ENCODE measurements around the gene MAP3K8.

MAP3K8 gene

DNA sequence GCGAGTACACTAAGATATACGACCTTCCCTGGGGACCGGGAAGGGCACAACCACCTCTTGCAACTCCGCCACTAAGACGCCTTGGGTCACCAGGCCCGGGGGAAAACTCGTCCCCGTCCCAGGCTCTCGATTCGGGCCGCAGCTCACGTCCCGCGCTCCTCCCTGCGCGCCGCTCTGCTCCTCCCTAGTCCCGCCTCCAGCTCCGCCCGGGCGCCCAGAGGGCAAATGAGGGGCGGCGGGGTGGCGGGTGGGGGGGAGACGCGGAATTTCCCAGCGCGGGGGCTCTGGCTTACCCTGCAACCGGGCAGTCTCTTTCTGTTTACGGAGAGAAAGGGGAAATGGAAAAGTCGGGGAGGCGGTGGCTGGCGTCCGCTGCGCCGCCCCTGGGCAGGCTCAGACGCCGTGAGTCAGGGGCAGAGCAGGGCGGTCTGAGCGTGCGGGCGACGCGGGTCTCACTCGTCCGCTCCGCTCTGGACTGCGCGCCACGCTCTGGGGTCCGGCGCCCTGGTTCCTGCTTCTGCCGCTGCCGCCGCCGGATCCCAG lies at the start of gene MAP3K8:
Gene MAP3K8, plus strand, starts transcription at position 455 of the 543 bp plus-strand sequence. CDS start 4,755 bp downstream, outside the sequence.
- peak; percentile 77 to 80 for DNase-seq (ENCODE audit: low read depth in 2 of 2)

DNA sequence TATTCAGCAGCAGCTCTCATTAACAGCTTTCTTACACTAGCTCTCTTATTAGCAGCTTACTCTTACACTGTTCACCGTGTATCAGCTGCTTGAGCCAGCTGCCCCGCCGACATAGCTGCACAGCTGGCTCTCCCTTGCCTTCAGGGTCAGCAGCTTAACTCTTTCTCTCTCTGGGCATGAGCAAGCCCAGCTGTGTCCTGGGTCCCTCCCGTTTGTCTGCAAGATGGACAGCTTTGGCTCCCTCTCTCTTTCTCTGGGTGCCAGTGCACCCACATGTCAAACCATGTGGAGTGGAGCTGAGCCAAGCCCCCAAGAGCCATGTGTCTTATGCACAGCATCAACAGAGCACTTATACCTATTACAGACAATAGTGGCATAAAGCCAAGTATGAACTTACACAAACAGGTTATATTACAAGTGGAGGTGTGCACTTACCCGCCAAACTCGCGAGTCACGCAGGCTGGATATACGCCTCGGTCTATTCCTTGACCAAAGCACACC lies 49.2 kb upstream of the MAP3K8 start:
- peak in 1 of 2 donors; percentile 10 for DNase-seq (ENCODE audit: low read depth in 2 of 2)

DNA sequence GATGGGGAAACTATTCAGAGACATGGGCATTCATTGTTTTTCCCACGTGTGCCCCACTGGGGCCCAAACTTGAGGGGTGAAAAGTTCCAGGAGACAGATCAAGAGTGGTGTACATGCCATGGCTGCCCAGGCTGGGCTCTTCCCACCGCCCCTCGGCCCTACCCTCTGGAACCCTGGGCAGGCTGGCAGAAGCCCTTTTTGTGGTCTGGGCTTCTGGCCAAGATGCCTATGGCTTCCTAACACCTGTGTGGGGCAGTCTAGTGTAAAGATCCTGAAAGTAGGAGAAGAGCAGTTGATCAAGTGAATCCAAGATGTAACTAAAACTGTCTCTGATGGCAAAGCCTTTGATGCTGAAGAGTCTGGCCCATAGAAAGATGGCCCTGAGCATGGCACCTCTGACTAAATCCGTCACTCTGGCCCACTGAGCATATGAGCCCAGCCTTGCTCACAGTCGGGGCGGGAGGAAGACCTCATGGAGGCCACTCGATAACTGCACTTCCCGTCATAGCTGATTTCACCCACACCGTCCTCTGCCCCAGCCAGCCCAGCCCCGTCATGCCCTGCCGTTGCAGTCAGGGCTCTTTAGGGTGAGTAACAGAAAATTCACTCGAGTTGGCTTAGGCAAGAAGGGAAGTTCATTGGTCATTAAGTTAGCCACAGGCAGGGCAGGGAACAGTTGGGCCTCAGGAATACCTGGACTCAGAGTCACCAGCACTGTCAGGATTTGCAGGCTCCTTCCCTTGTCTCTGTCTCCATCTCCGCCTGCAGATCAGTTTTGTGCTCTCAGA lies 47.0 kb upstream of the MAP3K8 start:
- no peak for DNase-seq (ENCODE audit: low read depth in 2 of 2)

DNA sequence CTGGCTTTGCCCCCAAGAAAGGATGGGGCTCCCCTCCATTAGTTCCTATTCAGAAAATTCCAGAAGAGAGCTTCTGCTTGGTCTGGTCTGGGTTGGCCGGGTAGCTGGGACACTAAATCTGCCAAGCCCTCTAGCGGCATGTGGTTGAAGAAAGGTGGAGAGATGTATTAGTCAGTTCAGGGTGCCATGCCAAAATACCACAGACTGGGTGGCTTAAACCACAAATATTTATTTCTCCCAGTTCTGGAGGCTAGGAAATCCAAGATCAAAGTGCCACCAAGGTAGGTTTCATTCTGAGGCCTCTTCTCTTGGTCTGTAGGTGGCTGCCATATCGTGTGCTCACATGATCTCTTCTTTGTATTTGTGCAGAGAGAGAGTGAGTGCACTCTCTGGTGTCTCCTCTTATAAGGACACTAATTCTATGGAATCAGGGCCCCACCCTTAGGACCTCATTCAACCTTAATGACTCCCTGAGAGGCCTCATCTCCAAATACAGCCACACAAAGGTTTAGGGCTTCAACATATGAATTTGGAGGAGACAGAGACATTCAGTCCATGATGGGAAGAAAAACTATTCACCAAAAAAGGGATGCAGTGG lies 46.2 kb upstream of the MAP3K8 start:
- DNase-seq (ENCODE audit: low read depth in 2 of 2) = no peak

DNA sequence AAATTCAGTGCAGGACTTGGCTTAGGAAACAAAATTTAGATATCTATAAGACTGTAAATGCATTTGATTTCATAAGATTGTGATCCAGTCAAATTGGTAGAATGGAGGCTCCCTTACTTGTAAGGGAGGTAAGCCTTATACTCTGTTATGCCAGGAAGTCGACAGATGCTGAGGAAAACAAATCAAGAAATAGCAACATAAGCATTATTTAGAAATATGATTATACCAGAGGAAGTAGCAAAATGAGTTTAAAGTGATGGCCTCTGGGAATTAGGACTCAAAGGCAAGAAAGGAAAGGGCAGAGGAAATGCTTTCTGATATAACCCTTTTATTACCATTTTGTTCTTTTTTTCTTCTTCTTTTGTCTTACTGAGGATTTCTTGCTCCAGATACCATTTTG lies 44.4 kb upstream of the MAP3K8 start:
- DNase-seq (ENCODE audit: low read depth in 2 of 2) = no peak

DNA sequence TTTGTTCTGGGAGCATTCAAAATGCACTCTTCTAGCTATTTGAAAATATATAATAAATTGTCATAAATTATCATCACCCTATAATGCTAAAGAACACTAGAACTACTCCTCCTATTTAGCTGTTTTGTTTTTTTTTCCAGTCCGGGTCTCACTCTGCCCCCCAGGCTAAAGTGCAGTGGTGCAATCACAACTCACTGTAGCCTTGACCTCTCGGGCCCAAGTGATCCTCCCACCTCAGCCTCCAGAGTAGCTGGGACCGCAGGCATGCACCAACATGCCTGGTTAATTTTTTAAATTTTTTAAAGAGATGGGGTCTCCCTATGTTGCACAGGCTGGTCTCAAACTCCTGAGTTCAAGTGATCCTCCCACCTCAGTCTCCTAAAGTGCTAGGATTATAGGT lies 43.8 kb upstream of the MAP3K8 start:
- DNase-seq (ENCODE audit: low read depth in 2 of 2) = no peak

DNA sequence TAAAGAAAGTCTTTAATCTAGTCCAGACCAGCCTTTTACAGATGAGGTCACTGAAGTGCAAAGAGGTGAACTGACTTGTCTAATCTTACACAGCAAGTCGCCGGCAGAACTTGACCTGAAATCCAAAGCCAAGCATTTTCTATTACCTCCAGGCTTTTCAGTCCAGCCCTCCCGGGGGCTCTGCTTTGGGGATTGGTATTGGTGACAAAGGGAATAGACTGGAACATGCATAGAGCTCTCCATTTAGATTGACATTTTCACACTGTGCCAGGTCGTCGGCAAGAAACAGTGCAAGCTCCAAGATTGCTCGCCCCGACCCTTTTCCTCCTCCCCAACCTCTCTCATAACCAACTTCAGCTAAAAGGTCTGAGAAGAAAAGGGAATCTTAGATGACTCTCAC lies 42.7 kb upstream of the MAP3K8 start:
- no peak for DNase-seq (ENCODE audit: low read depth in 2 of 2)

DNA sequence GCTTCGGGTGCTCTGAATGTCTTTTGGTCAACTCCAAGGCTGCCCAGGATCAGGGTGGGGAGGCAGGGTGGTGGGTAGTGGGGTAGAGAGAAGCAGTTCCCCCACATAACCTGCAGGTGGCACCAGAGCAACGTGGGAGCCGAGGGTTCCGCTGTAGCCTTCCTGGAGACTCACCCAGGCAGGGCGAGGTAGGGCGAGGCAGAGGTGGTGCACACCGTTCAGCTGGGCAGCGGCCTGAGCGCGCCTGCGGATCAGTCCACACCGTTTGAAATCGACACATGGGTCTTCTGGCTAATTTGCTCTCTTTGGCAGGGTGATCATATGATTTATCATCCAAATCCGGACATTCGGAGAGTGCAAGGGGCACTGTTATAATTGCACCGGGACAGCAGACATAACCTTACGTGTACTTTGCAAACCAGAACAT lies 41.4 kb upstream of the MAP3K8 start:
- DNase-seq (ENCODE audit: low read depth in 2 of 2) = peak; percentile 60 to 68

DNA sequence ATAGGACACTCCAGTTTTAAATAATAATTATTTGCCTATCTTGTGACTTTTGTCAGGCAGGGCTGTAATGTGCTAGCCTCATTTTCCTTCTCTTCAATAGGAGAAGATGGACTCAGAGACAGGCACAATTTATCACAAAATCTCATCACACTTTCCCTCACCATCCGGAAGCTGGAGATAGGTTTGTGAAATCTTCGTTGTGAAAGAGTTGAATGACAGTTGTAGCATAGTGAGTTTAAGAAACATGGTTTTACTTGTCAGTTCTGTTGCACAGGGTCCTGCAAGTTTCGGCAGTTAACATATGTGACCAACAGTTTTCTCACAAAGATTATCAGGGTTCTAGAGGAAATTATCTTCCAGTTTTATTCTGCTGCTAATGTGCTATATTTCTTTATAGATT lies 37.7 kb upstream of the MAP3K8 start:
- DNase-seq (ENCODE audit: low read depth in 2 of 2) = no peak

DNA sequence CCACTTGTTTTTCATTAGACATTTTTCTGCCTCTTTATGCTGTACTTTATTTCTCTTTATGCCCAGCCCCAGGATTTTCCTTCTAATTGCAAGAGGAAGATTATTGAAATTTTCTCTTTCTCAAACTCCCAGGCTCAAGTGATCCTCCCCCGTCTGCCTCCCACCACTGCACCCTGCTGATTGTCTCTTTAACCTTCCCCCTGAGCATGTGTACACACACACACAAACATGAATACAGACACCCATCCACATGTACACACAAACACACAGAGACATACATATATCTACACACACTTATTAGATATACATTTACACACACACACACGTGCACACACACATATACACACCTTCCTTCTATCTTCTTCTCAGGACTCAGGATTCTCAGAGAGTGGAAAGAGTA lies 37.3 kb upstream of the MAP3K8 start:
- DNase-seq (ENCODE audit: low read depth in 2 of 2) = no peak

DNA sequence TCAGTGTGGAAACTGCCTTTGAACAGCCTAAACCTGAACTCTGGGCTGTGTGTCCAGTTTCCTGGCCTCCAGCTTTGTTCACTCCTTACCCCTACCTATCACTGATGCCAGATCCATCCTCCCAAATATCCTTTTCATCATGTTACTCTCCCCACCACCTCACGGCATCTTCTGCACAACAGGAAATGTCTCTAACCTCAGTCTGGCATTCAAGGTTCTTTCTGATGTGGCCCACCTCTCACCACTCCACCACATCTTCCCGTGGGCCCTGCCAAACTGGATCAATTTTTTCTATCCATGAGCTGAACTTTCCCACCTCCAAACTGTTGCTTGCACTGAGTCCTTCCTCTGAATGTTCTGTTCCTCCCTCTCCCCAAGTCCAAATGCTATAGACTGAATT lies 35.8 kb upstream of the MAP3K8 start:
- no peak for DNase-seq (ENCODE audit: low read depth in 2 of 2)

DNA sequence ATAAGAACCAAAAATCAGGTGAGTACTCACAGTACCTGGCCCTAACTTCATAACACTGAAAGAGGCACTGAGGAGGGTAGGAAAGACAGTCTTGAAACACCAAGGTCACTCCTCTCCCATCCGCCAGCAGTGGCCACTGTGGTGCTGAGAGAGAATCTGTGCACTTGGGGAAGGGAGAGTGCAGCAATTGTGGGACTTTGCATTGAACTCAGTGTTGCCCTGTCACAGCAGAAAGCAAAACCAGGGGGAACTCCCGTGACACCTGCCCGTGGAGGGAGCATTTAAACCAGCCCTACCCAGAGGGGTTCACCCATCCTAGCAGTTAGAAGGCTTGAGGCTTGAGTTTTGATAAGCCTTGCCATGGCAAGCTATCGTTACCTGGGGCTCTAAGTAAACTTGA lies 35.2 kb upstream of the MAP3K8 start:
- no peak for DNase-seq (ENCODE audit: low read depth in 2 of 2)

DNA sequence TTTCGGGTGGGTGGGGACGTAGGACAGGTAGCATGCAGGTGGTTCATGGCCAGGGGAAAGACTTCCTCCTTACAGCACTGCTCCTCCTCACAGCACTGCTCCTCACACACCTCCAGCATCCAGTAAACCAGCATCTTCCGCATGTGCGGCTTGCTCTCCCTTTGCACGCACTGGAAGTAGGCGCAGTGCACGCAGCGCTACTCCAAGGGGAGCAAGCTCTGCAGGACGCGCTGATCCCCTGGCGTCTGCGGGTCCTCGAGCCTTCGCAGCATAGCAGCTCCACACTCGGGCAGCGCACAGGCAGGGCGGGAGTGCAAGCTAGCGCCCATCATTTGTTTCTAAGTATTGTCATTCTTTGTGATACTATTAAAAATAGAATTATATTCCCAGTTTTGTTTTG lies 30.5 kb upstream of the MAP3K8 start:
- DNase-seq (ENCODE audit: low read depth in 2 of 2) = no peak

DNA sequence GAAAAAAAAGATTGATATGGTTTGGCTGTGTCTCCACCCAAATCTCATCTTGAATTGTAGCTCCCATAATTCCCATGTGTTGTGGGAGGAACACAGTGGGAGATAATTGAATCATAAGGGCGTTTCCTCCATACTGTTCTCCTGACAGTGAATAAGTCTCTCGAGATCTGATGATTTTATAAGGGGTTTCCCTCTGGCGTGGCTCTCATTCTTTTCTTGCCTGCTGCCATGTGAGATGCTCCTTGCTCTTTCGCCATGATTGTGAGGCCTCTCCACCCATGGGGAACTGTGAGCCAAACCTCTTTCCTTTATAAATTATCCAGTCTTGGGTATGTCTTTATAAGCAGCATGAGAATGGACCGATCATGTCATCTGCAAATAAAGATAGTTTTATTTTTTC lies 29.4 kb upstream of the MAP3K8 start:
- no peak for DNase-seq (ENCODE audit: low read depth in 2 of 2)

DNA sequence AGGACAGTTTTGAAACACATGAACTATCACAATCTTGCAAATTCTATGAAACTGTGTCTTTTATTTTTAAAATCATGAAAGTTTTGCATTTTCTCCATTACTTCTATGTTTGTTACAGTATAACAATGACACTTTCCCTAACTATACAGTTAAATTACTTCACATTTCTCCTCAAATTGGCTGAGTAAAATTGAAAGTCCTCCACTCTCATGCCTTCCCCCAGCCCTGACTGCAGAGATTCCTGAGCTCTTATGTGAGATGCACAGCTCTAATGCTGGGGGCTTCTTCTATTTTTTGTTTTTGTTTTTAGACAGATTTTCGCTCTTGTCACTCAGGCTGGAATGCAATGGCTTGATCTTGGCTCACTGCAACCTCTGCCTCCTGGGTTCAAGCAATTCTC lies 22.7 kb upstream of the MAP3K8 start:
- no peak for DNase-seq (ENCODE audit: low read depth in 2 of 2)

DNA sequence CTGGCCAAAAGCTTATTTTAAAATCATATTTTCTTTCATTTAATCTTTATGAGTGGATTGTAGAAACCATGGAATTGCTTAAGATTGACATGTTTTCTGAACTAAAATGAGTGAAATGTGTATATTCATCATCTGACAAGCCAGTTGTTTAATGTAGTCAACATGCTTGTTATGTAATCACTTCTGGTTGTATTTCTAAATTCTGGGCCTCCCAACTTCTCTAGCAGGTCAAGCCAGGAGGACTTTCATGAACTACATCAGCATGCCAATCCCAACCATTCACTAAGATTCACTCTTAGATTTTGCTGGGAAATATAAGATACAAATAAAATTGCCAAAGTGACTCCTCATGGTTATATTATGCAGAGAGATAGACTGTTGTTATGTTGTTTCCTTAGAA lies 21.1 kb upstream of the MAP3K8 start:
- no peak for DNase-seq (ENCODE audit: low read depth in 2 of 2)

DNA sequence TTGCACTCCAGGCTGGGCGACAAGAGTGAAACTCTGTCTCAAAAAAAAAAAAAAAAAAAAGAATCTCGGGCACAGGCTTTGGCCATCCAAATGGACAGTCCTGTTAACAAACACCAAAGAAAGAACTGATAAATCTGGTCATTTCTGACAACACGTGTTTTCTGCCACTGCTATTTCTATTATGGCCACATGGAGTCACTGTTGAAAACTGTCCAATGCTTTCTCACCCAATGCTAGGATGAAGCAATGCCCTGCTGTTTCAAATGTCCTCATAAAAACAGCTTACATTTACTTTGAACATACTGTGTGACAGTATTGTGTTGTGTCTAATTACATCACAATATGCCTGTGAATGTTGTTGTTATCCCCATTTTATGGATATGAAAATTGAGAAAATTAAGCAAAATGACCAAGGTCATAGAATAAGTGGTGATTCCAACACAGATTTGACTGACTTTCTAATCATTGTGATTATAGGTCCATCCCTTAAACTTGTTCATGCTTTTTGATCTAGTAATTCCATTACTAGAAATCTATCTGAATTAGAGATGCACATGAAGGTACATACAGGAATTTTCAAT lies 19.9 kb upstream of the MAP3K8 start:
- no peak for DNase-seq (ENCODE audit: low read depth in 2 of 2)

DNA sequence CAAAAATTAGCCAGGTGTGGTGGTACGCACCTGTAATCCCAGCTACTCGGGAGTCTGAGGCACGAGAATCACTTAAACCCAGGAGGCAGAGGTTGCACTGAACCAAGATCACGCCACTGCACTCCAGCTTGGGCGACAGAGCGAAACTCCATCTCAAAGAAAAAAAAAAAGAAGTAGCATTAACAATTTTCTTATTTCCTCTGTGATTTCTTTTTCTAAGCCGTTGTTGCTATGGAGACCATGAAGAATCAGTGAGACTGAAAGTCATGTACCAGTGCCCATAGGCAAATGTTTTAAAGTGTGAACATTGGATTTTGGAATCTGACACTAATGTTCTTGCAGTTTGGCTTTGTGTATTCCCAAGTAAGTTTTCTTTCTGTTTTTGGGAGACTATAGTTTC lies 18.4 kb upstream of the MAP3K8 start:
- no peak for DNase-seq (ENCODE audit: low read depth in 2 of 2)

DNA sequence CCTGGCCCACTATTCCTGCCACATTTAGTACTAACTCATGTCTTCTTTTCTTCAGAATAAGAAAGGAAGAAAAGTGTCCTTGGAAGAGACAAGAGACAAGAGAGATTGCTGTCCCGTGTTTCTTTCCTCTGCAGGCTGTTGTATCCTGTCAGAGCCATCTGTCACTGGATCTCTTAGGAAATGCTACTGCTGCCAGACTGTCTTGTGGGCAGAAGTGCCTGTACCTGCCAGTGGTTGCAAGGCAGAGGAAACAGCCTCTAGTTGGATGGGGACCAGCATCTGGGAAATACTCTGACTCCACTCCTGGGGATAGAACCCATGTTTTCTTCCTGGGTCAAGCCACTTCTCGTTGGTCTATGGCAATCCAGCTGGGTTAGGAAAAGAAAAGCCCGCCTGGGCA lies 16.7 kb upstream of the MAP3K8 start:
- DNase-seq (ENCODE audit: low read depth in 2 of 2) = no peak

DNA sequence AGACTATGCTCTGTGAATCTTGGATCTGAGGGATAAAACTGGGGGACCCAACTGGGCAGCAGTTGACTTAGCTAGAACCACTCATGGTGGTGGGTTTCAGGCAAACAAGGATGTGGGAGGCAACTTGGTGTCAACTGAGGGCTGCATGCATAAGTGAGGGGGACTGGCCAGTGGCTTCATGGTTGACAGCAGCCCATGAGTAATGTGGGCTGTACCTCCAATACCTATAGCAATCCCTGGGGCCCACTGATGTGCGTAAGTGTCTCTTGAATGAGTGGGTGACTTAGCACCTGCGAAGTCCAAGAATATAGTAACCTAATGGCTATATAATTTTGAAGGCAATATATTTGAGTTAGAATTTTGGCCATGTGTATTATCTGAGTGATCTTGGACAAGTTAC lies 13.7 kb upstream of the MAP3K8 start:
- DNase-seq (ENCODE audit: low read depth in 2 of 2) = no peak

DNA sequence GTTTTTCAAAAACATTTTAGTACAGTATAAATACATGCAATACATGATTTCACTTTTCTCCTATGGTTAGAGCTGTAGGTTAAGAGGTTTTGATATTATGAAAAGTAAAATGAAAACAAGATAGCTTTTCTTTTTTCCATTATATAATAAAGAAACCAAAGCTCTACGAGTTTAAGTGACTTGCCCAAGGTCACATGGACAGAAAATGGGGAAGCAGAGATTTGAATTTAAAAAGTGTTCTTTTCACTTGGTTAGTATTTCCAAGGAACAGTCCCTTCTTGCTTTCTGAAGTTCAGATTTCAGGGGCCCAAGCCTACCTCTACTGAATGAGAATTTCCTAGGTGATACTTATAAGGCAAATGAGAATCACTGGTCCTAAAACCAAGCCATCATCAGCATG lies 13.2 kb upstream of the MAP3K8 start:
- no peak for DNase-seq (ENCODE audit: low read depth in 2 of 2)

DNA sequence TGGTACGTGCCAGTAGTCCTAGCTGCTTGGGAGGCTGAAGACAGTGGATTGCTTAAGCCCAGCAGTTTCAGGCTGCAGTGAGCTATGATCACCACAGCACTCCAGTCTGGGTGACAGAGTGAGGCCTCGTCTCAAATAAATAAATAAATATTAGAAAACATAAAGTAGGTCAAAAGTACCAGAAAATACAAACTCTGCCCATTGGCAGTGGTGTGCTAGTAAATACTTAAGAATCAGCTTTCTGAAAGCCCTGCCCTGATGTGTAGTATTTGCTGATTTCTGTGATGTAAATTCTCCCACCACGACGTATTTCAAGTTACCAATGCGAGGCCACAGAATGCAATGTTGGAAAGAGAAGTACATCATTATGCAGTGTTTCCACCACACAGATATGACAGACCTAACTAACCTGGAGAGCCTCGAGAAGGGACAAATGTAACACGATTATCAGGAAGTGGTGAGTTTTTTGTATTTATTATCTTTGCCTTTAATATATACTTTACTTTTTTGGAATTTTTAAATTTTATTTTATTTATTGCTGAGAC lies 11.8 kb upstream of the MAP3K8 start:
- no peak for DNase-seq (ENCODE audit: low read depth in 2 of 2)

Measured in activated CD4-positive, alpha-beta T cell treated with anti-CD3 and anti-CD28 coated beads for 24 hours (primary cell).